GM18858 (cell line): Measurements from ENCODE around the gene TCF7.
A peak's percentile ranks its signal among the peaks of the same experiment; 100 is the strongest.

Source experiments
- ATAC-seq: cut with Tn5 transposase; IDR thresholded peaks from one replicate; pipeline ENCODE4 v1.9.1; 2021; ENCODE audit not compliant: unreplicated experiment

The TCF7 gene

DNA sequence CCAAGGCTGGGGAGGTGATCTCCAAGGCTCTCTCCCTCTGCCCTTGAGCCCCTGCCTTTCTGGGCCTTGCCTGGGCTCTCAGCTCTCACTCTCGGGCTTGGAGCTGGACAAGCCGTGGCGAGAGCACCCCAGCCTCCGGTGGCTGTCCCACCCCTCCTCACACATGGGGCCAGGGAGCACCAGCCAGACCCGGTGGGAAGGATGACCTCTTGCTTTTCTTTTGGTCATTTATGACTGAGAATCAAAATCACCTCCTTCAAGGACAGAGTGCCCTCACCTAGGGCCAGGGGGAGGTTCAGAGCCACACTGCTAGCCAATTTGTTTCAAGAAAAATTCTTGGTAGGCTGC is 14.1 kb downstream of the TCF7 start:
- no peak for ATAC-seq

DNA sequence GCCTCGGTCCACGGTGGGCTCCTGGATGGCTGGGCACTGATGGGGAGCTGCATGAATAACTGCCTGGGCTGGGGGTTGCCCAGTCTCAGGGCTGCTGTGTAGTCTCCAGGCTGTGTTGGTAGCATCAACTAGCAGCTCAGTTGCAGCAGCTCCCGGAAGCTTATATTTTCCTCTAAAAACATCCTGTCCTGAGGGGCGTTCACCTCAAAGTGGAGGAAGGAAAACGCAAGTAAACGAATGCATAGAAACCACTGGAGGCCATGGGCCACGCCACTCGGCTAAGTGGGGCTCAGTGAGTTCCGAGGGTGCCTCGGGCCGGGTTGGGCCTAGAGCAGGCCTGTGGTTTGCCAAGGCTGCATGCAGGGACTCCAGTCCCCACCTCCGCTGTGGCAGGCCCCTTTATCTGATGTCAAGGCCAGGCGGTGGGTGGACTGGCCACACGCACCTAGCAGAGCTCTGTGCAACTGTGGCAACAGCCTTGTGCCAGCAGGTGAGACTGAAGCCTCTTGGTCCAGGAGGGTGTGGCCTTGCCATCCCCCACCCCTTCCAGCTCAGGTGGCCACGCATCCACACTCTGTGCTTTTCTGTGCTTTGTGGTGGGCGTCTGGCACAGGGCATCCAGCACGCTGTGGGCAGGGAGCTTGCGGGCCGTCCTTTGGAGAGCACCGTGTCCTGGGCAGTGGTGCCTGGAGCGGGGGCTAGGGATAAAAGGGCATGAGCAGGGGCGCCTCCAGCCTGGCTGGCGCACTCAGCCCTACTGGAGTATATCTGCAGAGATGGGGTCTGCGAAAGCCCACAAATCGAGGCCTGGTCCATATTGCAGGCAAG is 15.1 kb downstream of the TCF7 start:
- no peak for ATAC-seq

DNA sequence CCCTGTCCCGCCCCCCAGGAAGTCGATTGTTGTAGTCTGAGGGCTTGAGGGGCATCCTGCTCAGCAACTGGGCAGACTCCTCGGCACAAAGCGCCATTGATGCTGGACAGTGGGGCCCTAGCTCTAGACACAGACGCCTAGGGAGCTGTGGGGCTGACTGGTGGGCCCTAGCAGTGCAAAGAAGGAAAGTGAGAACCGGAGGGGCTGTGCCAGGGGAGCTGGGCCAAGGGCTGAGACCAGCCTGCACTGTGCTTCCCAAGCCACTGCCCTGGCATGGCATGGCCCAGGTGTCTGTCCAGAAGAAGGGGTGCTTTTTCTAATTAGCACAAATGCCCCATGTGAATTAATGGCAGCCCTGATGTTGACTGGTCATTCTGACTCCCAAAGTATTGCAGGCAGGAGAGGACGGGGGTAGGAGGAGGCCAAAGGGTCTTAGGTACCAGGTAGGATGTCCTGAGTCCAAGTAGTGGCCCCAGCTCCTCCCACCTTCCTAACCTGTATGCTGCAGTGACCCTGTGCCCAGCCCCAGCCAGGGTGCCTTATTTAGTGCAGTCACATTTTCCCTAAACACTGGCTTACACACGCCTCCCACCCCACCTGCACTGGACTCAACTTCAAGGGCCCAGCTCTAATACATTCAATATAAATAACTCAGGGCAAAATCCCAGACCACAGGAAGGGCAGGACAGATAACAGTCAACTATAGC is 15.9 kb downstream of the TCF7 start:
- ATAC-seq: no peak

DNA sequence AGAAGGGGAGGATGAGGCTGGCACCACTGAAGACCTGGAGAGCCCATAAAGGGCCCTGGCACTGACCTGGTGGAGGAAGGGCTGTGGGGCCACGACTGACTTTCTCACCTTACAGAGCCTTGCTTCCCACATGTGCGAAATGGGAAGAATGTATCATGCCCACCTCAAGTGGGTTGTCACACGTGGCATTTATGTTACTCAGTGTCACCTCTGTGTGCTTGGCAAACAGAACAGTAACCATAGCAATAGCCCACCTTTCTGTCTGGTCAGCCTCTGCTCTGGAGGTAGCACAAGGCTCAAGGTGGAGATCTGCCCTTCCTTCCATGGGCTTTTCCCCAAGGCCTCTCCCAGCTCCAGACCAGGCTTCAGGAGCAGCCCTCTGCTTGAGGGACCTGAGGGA is 16.7 kb downstream of the TCF7 start:
- ATAC-seq: no peak

DNA sequence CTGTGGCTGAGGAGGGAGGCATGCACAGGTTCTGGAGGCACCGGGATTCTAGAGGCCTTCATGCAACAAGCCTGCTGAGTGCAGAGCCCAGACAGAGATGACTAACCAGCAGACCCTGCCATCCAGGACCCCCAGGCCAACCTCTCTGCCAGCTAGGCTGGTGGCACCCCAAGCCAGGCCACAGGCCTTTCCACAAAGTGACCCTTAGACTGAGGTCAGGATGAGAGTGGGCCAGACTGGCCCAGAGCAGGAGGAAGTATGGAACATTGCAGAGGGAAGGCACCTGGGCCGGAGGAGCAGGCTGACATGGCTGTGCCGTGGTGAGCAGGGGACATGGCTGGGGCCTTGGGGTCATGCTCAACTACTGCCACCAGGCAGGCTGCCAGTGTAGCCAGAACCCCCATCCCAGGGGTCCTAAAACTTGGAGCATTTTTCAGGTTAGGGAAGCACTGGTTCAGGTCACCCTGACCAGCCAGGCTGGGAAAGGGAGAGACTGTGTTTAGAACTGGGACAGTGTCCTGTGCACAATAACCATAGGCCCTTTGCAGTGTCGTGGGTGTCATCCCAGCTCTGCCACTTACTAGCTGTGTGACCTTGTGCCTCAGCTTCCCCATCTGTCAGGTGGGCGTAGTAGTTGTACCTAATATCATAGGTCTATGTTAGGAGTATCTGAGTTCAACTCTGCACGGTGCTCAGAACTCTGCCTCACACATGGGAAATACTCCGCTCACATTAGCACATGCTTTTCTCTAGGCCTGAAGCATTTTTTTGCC is 17.3 kb downstream of the TCF7 start:
- ATAC-seq: no peak

DNA sequence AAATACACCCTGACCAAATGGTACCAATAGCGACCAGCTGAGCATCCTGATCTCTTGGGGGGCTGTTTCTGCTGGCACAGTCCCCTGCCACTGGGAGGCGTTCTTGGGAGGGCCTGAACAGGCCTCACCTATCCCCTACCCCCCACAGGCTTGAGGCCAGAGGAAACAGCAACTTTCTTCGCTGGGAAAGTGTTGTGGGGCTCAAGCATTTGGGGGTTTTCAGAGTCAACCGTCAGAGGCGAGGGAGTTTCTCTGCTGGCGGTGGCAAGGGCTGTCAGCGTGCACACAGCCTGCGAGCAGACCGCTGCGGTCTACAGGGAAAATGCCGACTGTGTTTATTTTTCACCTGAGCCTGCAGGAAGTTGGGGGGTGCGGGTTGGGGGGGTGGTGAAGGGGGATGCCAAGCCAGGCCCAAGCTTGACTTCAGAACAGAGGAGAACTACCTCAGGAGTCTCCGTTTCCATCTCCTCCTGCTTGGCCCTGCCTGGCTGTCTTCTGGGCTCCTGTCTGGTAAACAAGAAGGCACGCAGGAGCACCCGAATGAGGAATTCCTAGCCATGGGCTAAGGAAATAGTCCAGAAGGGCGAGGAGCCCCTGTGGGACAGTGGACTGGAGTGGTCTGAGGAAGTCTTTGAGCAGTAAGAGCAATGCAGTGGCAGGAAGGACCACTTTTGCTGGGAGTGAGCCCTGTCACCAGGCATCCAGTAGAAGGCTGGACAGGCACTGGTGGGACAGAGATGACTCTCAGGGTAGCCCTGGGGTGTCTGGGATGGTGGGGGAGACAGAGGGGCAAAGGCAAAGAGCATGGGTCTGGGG is 18.1 kb downstream of the TCF7 start:
- peak; percentile 39 for ATAC-seq

DNA sequence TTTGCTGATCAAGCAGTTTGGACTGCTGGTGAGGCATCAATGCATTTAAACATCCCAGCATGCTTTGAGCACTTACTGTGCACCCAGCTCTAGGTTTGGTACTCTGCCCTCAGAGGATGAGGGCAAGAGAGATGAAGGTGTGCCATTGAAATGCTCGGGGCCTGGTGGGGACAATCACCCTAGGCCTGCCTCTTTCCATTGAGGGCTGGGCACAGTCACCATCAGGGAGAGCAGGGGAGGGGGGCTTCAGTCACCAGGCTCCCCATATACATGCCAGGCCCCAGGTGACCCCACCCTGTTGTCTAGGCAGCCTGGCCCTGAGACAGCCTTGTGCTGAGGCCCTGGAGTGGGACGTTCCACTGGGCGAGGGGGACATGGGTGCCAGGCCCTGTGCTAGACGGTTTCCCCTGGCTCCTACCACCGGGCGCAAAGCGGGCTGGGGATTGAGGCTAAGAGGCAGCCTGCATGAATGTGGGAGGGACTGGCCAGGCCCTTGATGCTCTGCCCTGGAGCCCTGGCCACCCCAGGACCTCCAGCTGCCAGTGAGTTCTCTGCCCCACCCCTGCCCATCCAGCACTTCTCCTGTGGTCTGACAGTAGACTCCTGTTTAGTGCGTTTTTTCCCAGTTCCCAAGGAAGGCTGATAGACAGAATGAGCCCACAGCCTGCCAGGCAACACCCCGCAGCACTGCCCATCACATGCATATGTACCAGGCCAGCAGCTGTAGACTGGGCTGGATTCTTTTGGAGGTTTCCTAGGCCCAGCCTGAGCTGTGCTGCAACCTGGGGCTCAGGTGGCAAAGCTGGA is 18.9 kb downstream of the TCF7 start:
- no peak for ATAC-seq

DNA sequence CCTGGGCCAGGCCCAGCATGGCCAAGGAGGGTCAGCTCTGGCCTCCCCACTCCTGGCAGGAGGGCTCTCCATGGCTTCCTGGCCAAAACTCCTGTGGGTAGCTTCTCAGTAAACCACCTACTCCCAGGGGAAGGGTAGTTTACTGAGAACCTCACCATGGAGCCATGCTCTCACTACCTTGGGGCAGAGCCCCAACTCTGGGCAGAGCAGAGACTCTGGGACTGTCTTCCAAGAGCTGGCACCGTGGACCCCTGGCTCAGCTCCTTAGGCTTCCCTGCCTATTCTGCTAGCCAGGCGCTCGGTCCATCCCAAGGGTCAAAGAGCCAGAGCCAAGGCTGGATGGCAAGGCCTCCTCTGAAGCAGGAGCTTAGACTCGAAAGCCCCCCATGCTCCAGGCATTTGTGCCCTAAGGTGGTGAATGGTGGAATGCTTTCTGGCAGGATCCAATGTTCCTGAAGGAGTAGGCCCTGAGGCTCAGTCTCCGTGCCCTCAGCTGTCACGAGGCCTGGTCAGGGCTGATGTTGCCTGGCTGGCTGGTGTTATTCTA is 19.6 kb downstream of the TCF7 start:
- no peak for ATAC-seq

DNA sequence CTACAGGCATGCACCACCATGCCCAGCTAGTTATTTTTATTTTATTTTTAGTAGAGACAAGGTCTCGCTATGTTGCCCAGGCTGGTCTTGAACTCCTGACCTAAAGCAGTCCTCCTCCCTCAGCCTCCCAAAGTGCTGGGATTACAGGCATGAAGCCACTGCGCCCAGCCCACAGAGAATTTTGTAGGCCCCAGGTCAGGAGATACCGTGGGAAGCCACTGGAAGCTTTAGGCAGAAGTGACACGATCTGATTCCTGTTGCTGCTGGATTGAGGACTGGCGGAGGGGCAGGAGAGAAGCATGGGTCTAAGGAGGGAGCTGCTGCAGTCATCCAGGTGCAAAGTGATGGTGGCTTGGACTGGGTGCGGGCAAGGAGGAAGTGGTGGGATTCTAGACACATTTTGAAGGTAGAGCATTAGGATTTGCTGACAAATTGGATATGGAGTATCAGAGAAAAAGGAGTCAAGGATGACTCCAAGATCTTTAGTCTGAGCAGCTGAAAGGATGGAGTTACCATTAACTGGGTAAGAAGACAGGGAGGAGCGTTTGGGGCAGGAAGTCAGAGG is 20.7 kb downstream of the TCF7 start:
- no peak for ATAC-seq

DNA sequence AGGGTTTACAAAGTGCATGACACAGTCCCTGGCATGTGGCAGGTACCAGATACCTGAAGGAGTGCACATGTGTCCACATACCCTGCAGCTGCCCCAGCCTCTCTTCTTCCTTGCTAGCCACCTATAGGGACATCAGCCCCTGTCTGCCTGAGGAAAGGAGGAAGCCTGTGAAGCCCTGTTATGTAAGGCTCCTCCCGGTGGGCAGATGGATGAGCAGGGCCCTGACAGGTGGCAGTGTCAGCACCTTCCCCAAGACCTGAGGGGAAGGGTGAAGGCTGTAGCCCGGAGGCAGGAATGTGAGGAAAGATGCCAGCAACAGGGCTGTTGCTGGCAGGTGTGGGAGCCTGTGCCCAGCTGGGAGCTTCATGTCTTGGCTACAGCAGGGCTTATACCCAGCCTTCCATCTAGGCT is 21.7 kb downstream of the TCF7 start:
- no peak for ATAC-seq

DNA sequence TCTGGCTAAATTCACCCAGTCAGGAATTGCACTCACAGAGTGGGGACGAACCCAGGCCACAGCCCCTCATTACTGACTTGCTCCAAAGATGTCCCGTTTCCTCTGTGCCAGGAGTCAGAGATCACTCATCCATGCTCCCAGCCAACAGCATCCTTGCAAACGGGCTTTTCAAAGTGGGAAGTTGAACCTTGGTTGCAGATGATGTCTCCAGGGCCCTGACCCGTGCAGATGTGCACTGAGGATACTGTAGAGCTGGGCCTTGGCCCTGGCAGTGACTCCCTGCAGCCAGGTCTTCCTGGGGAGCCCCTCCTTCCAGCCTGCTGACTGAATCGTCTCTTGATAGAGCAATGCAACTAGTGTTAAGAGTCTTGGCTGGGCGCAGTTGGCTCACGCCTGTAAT is 22.3 kb downstream of the TCF7 start:
- no peak for ATAC-seq

DNA sequence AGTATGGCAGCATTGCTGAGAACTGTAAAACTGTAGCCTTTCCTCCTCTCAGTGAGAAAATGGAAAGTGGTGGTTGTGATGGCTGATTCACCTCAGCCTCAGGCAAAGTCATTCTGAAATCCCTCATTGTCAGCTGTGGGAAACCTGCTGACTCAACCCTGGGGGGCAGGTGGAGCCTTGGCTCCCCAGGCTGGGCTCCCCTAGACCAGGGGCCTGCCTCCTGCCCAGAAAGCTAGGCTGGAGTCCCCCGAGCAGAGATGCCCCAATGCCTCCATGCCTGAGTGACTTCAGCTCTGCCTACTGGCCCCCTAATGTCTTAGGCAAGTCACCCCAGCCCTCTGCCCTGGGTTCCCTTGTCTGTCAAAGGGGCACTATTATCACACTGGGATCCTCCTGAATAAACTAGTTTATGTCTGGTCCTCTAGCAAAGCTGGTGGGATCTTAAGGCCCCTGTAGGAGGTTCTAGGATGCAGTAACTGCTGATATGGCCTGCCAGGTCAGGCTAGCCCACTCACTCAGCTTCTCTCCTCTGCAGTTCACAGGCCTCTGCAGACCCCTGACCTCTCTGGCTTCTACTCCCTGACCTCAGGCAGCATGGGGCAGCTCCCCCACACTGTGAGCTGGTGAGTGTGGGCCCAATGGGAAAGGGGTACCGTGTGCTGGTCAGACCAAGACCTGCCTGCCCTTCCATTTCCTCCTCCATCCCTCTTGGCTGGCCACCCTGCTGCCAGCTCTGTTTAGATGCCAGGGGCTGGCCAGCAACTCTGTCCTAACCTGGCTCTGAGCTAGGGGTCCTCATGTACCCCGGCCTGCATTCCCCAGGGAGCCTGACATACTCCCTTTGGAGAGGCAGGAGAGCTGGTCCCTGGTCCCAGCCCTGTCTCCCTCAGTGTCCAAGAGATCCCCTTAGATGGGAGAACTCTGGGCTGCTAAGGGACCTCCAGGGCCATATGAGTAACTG is 24.2 kb downstream of the TCF7 start:
- peak; percentile 62 for ATAC-seq

DNA sequence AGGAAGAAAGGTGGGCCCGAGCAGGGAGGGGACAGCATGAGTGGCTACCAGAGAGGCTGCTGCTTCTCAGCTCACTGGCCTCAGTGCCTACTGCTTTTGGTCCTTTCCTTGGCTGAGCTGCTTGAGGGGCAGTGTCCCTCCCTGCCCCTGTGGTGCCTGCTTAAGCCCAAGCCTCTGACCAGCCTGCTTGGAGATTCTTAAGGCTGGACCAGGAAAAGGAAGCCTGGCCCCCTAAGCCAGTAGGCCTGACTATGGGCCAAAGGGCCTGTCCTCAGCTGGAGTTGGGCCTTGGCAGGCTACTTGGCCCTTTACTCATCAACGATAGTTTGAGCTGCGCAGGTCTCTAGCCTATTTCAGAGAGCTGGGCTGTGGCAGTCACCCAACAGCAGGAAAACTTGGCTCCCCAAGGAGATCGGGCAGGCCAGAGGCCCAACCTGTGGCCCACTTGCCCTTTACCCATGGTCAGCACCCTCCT is 24.9 kb downstream of the TCF7 start:
- no peak for ATAC-seq

DNA sequence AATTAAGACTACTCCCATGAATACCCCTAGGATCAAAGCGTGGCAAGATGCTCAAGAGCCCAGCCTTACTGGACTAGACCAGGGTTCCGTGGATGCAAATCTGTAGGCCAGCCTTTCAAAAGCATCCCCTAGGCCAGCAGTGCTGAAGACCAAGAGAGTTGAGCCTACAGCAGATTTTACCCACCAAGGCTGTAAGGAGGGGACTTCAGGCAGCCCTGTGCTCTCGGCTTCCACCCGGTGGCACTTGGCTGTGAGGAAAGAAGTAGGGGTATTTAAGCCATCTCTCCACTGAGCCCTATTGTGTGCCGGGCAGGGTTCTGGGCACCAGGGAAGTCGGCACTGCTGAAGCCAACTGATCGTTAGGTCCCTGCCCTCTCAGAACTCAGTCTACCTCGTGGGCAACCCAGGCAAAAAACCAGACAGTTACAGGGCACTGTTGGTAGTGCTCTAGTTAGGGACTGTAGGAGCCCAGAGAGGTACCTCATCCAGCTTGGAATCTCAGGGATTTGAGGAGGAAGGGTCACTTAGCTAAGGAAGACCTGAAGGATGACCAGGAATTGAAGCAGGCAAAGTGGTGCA is 25.5 kb downstream of the TCF7 start:
- ATAC-seq: no peak

DNA sequence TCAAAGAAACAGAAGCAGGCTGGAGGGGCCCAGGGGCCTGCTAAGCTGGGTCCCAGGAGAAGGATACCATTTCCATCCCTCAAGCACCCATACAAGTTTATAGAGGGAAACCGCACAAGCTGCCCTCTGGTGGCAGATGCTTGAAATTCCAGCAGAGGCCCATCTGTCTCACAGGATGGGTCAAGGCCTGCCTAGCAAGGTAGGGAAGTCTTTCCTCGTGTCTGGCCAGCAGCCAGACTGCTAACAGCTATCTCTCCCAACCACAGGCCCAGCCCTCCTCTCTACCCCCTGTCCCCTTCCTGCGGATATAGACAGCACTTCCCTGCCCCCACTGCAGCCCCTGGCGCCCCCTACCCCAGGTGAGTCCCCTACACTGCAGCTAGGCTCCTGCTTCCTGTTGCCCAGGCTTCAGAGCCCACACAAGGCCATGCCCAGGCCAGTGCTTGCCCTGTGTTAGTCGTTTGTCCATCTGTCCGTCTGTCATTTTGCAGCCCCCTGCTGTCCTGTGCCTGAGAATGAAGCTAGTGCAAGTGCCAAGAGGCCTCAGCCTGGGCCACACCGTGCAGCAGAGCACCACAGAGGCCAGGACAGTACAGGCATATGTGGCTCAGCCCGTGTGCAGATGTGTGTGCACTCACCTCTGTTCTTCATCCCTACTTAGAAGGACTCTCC is 26.2 kb downstream of the TCF7 start:
- no peak for ATAC-seq

DNA sequence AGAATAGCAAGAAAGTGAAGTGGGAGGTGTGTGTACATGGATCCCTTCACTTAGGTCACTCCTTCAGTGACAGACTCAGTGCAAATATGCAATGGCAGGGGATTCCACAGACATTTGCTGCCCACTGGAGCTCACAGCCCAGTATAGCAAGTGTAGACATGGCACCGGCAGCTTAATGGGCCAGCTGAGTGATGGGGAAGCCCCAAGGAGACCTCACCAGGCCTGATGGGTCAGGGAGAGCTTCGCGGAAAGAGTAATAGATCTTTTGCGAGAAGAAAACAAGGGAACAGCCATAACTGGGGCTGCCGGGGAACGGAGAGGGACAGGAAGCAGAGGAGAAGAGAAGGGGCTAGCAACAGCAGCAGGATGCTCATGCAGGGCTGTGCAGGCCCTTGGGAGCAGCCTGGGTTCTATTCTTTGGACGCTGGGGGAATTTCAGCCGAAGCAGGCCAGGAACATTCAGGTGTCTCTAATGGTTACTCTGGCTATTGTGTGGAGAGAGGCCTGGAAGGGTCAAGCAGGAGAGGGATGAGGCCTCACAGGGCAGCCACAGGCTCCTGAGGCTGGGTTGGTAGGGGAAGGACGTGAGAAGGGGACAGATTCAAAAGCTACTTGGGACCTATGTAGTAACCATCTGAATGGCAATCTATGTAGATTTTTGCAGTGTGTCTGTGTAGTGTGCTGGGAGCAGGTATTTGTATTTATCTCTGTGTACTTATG is 27.0 kb downstream of the TCF7 start:
- ATAC-seq: no peak

DNA sequence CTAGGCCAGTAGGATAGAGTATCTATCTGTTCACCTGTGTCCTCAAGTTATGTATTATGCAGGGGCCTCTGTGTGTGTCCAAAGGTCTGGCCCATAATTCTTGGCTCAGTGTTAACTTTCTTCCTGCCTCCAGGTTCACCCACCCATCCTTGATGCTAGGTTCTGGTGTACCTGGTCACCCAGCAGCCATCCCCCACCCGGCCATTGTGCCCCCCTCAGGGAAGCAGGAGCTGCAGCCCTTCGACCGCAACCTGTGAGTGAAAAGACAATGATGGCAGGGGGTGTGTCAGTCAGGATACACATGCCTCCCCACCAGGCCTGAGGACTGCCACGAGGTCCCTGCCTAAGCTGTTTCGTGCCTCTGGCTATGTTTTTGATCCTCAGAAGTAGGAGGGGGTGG is 27.6 kb downstream of the TCF7 start:
- no peak for ATAC-seq
